GM23338 (cell line): ENCODE results near the gene SPATA33. TPM values are rescaled to one million over a fixed set of nuclear protein-coding genes. Genes with fewer than 3 reads are reported as not detected.

ENCODE experiments used
- ATAC-seq: fragments of 200-7000 bp; cut with Tn5 transposase; 3 replicates; pipeline ENCODE4 v1.9.1; 2020
- DNase-seq: peaks from one replicate; pipeline ENCODE4 v3.0.0-alpha.2; 2015; ENCODE audit warnings: low spot score
- H2AFZ ChIP-seq: fragments of 200-600 bp; sonication (generic); 2 replicates; pipeline ENCODE4 v1.8.0; 2016; ENCODE audit warnings: antibody characterized with exemption, mild to moderate bottlenecking, moderate library complexity
- H3F3A ChIP-seq: fragments of 200-600 bp; sonication (generic); replicated peaks from 2 replicates; pipeline ENCODE4 v1.8.0; 2017; ENCODE audit warnings: antibody characterized with exemption, mixed run types, low read depth
- H3K27ac ChIP-seq: fragments of 200-600 bp; sonication (generic); 2 replicates; pipeline ENCODE4 v1.6.1; 2016; ENCODE audit warnings: low read depth
- H3K27me3 ChIP-seq: fragments of 200-600 bp; sonication (generic); 2 replicates; pipeline ENCODE4 v1.8.0; 2016; ENCODE audit warnings: mild to moderate bottlenecking, mixed run types, moderate library complexity; ENCODE audit not compliant: insufficient read depth
- H3K36me3 ChIP-seq: fragments of 200-600 bp; sonication (generic); 2 replicates; pipeline ENCODE4 v1.8.0; 2016; ENCODE audit warnings: mild to moderate bottlenecking; ENCODE audit not compliant: insufficient read depth
- H3K4me1 ChIP-seq: fragments of 200-600 bp; sonication (generic); 2 replicates; pipeline ENCODE4 v1.8.0; 2016; ENCODE audit warnings: mild to moderate bottlenecking, moderate library complexity; ENCODE audit not compliant: insufficient read depth
- H3K4me2 ChIP-seq: fragments of 200-600 bp; sonication (generic); 2 replicates; pipeline ENCODE4 v1.7.1; 2017; ENCODE audit warnings: mixed run types
- H3K4me3 ChIP-seq: fragments of 200-600 bp; sonication (generic); 2 replicates; pipeline ENCODE4 v1.6.1; 2016; ENCODE audit warnings: mixed run types
- H3K79me2 ChIP-seq: fragments of 200-600 bp; sonication (generic); replicated peaks from 2 replicates; pipeline ENCODE4 v1.8.0; 2017; ENCODE audit warnings: mild to moderate bottlenecking; ENCODE audit not compliant: insufficient read depth
- H3K9me2 ChIP-seq: fragments of 200-600 bp; sonication (generic); 2 replicates; pipeline ENCODE4 v1.8.0; 2017; ENCODE audit not compliant: insufficient read depth
- H4K20me1 ChIP-seq: fragments of 200-600 bp; sonication (generic); replicated peaks from 2 replicates; pipeline ENCODE4 v1.8.0; 2017; ENCODE audit warnings: mild to moderate bottlenecking; ENCODE audit not compliant: insufficient read depth
- H3K27ac Mint-ChIP-seq: 2 replicates; pipeline ENCODE4 v1.8.0; 2020; ENCODE audit warnings: inconsistent platforms, mild to moderate bottlenecking, moderate library complexity, mixed read lengths
- H3K27me3 Mint-ChIP-seq: 3 replicates; pipeline ENCODE4 v1.8.0; 2022; ENCODE audit warnings: low read depth, mild to moderate bottlenecking, moderate library complexity, mixed read lengths, inconsistent platforms; ENCODE audit not compliant: insufficient read depth, poor library complexity
- H3K36me3 Mint-ChIP-seq: 3 replicates; pipeline ENCODE4 v1.8.0; 2021; ENCODE audit warnings: low read depth, mild to moderate bottlenecking, inconsistent platforms, moderate library complexity, mixed read lengths
- H3K4me1 Mint-ChIP-seq: 3 replicates; pipeline ENCODE4 v1.8.0; 2020; ENCODE audit warnings: mild to moderate bottlenecking, inconsistent platforms, mixed read lengths
- H3K4me3 Mint-ChIP-seq: 3 replicates; pipeline ENCODE4 v1.8.0; 2021; ENCODE audit warnings: moderate library complexity, mild to moderate bottlenecking, inconsistent platforms, mixed read lengths
- H3K9me3 Mint-ChIP-seq: 3 replicates; pipeline ENCODE4 v1.8.0; 2020; ENCODE audit warnings: moderate library complexity, mild to moderate bottlenecking, inconsistent platforms, mixed read lengths
- CREB1 ChIP-seq: fragments of 250-450 bp; sonication (Bioruptor Pico); IDR thresholded peaks from 2 replicates; pipeline ENCODE4 v1.5.0; 2020; ENCODE audit warnings: low read depth, mild to moderate bottlenecking, moderate library complexity
- CTCF ChIP-seq, 2 experiments: fragments of 200-600 bp in 1 of 2; sonication (generic) in 1 of 2; conservative IDR thresholded peaks; 2 replicates each; pipeline versions ENCODE4 v1.5.1 to v1.6.1; 2016 to 2017; ENCODE audit warnings: antibody characterized with exemption in 2 of 2, low read depth in 2 of 2, mild to moderate bottlenecking in 2 of 2, moderate library complexity in 1 of 2
- EZH2 ChIP-seq: fragments of 200-600 bp; sonication (generic); IDR thresholded peaks from one replicate; pipeline ENCODE4 v1.8.0; 2017; ENCODE audit warnings: antibody characterized with exemption, mild to moderate bottlenecking, low read depth; ENCODE audit not compliant: unreplicated experiment
- EZH2phosphoT487 ChIP-seq: fragments of 200-600 bp; sonication (generic); IDR thresholded peaks from one replicate; pipeline ENCODE4 v1.8.1; 2018; ENCODE audit warnings: antibody characterized with exemption; ENCODE audit not compliant: unreplicated experiment
- JUNB ChIP-seq: IDR thresholded peaks from one replicate; pipeline ENCODE4 v1.6.1; 2016; ENCODE audit warnings: antibody characterized with exemption; ENCODE audit not compliant: unreplicated experiment
- NANOG ChIP-seq: IDR thresholded peaks from 2 replicates; pipeline ENCODE4 v1.6.1; 2016; ENCODE audit warnings: antibody characterized with exemption, borderline replicate concordance
- POLR2AphosphoS5 ChIP-seq: IDR thresholded peaks from 2 replicates; pipeline ENCODE4 v1.6.1; 2016; ENCODE audit warnings: antibody characterized with exemption, low read depth
- STAT1 ChIP-seq: IDR thresholded peaks from one replicate; pipeline ENCODE4 v1.6.1; 2016; ENCODE audit warnings: antibody characterized with exemption; ENCODE audit not compliant: unreplicated experiment
- ZNF114 ChIP-seq: fragments of 250-450 bp; sonication (Bioruptor Pico); IDR thresholded peaks from 2 replicates; pipeline ENCODE4 v1.5.0; 2020; ENCODE audit warnings: mild to moderate bottlenecking, moderate library complexity
- ZNF331 ChIP-seq: fragments of 250-450 bp; sonication (Bioruptor Pico); IDR thresholded peaks from 2 replicates; pipeline ENCODE4 v1.5.0; 2020; ENCODE audit warnings: low read depth, mild to moderate bottlenecking, moderate library complexity
- ZNF462 ChIP-seq: fragments of 250-450 bp; sonication (Bioruptor Pico); IDR thresholded peaks from 2 replicates; pipeline ENCODE4 v1.5.0; 2020; ENCODE audit warnings: mild to moderate bottlenecking, moderate library complexity
- polyA plus RNA-seq: library from polyadenylated mRNA; unstranded; fragments of >200 nt; fragmentation: Nextera tagmentation; extraction: Ambion mirVana; gene quantifications from 2 replicates; pipeline ENCODE4 v1.2.1, GENCODE V29; 2016
- total RNA-seq: library from RNA; depleted of rRNA; stranded (reverse); fragments of >200 nt; shearing (Covaris generic); gene quantifications from 2 replicates; pipeline ENCODE4 v1.2.3, GENCODE V29; 2014
- TF ChIP-seq, protein P1 (sequence below): IDR thresholded peaks from 2 replicates; pipeline ENCODE4 v1.6.1; 2016; ENCODE audit warnings: antibody characterized with exemption
- TF ChIP-seq, protein P2 (sequence below): IDR thresholded peaks from one replicate; pipeline ENCODE4 v1.6.1; 2018; ENCODE audit warnings: antibody characterized with exemption; ENCODE audit not compliant: unreplicated experiment

The SPATA33 gene
- total and polyA plus RNA-seq, 2 experiments from 2014 or later, result 5.8 to 17.4 TPM

GRCh38 chr16:89658221-89658879 lies 714 bp downstream of the SPATA33 start:
- H3F3A ChIP-seq, result no peaks in the 10 kb centered on the region
- TF ChIP-seq, protein P1, sequence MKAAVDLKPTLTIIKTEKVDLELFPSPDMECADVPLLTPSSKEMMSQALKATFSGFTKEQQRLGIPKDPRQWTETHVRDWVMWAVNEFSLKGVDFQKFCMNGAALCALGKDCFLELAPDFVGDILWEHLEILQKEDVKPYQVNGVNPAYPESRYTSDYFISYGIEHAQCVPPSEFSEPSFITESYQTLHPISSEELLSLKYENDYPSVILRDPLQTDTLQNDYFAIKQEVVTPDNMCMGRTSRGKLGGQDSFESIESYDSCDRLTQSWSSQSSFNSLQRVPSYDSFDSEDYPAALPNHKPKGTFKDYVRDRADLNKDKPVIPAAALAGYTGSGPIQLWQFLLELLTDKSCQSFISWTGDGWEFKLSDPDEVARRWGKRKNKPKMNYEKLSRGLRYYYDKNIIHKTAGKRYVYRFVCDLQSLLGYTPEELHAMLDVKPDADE, result no peak
- TF ChIP-seq CREB1 (no peak), CTCF (conservative IDR thresholded peaks at IDR 0.05; ENCODE audit: low read depth in 2 of 2) (no peak), ZNF462 (no peak), EZH2phosphoT487 (no peak), ZNF331 (CRISPR knock-in tag) (no peak), JUNB (no peak), ZNF114 (no peak), EZH2 (no peak), POLR2AphosphoS5 (no peak), STAT1 (no peak), NANOG (no peak)
- TF ChIP-seq, protein P2, sequence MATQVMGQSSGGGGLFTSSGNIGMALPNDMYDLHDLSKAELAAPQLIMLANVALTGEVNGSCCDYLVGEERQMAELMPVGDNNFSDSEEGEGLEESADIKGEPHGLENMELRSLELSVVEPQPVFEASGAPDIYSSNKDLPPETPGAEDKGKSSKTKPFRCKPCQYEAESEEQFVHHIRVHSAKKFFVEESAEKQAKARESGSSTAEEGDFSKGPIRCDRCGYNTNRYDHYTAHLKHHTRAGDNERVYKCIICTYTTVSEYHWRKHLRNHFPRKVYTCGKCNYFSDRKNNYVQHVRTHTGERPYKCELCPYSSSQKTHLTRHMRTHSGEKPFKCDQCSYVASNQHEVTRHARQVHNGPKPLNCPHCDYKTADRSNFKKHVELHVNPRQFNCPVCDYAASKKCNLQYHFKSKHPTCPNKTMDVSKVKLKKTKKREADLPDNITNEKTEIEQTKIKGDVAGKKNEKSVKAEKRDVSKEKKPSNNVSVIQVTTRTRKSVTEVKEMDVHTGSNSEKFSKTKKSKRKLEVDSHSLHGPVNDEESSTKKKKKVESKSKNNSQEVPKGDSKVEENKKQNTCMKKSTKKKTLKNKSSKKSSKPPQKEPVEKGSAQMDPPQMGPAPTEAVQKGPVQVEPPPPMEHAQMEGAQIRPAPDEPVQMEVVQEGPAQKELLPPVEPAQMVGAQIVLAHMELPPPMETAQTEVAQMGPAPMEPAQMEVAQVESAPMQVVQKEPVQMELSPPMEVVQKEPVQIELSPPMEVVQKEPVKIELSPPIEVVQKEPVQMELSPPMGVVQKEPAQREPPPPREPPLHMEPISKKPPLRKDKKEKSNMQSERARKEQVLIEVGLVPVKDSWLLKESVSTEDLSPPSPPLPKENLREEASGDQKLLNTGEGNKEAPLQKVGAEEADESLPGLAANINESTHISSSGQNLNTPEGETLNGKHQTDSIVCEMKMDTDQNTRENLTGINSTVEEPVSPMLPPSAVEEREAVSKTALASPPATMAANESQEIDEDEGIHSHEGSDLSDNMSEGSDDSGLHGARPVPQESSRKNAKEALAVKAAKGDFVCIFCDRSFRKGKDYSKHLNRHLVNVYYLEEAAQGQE, result no peak
- H3K36me3 ChIP-seq, result peaks cover 12% of the 10 kb centered on the region
- Mint-ChIP-seq H3K27me3 (peaks cover 6% of the 10 kb centered on the region), H3K9me3 (no peaks in the 10 kb centered on the region), H3K4me3 (peak overlapping the region; percentile 90), H3K27ac (peak overlapping the region; percentile 77), H3K36me3 (peaks cover 48% of the 10 kb centered on the region), H3K4me1 (peaks cover 8% of the 10 kb centered on the region)
- no peaks in the 10 kb centered on the region for H3K27me3 ChIP-seq
- H3K9me2 ChIP-seq, result no peaks in the 10 kb centered on the region
- peaks cover 7% of the 10 kb centered on the region; the same call in 1 of the 2 replicates for H3K4me1 ChIP-seq
- no peak for DNase-seq
- H4K20me1 ChIP-seq, result peaks cover 4% of the 10 kb centered on the region; the same call in 1 of the 2 replicates
- no peak overlapping the region for H3K27ac ChIP-seq
- H3K4me3 ChIP-seq, result peak overlapping the region; percentile 95
- ATAC-seq, result peak; percentile 52
- peak overlapping the region; percentile 98 for H2AFZ ChIP-seq
- peaks cover 49% of the 10 kb centered on the region for H3K79me2 ChIP-seq
- peak overlapping the region; percentile 98 for H3K4me2 ChIP-seq
